Stomach (tissue), 4 donors: ENCODE data around the gene MACROD1.

ENCODE experiments used
- POLR2A ChIP-seq, 4 donors: fragments of 450-650 bp; IDR thresholded peaks; one replicate each; pipeline ENCODE4 v1.6.1; 2016; ENCODE audit warnings: antibody characterized with exemption in 4 of 4, control low read depth in 2 of 4, mild to moderate bottlenecking in 1 of 4, moderate library complexity in 1 of 4
- POLR2AphosphoS5 ChIP-seq, 3 donors: sonication (generic); formaldehyde crosslinking; IDR thresholded peaks; one replicate each; pipeline ENCODE4 v1.6.1; 2016; ENCODE audit warnings: antibody characterized with exemption in 3 of 3

- no peak for TF ChIP-seq POLR2A (IDR thresholded peaks at IDR 0.05)
- no peak for TF ChIP-seq POLR2AphosphoS5 (IDR thresholded peaks at IDR 0.05)
Measured at GRCh38 chr11:64048042-64048854, 117.7 kb downstream of the MACROD1 start.
